Chondrocyte (in vitro differentiated cells): Measurements from ENCODE around the gene PCYT2. TPM values are rescaled to one million over a fixed set of nuclear protein-coding genes. Genes with fewer than 3 reads are reported as not detected.

Experiments used
- DNase-seq: peaks from one replicate; pipeline ENCODE4 v3.0.0; 2021; ENCODE audit warnings: mixed read lengths, low spot score
- H3K27ac Mint-ChIP-seq: one replicate; pipeline ENCODE4 v1.8.0; 2021; ENCODE audit warnings: mild to moderate bottlenecking, moderate library complexity, mixed read lengths; ENCODE audit not compliant: unreplicated experiment
- H3K27me3 Mint-ChIP-seq: 2 replicates; pipeline ENCODE4 v1.8.0; 2021; ENCODE audit warnings: low read depth, mixed read lengths
- H3K36me3 Mint-ChIP-seq: 2 replicates; pipeline ENCODE4 v1.8.0; 2021; ENCODE audit warnings: low read depth, mixed read lengths
- H3K4me1 Mint-ChIP-seq: 2 replicates; pipeline ENCODE4 v1.8.0; 2021; ENCODE audit warnings: low read depth, mild to moderate bottlenecking, mixed read lengths
- H3K4me3 Mint-ChIP-seq: one replicate; pipeline ENCODE4 v1.8.0; 2021; ENCODE audit warnings: mild to moderate bottlenecking, moderate library complexity, mixed read lengths; ENCODE audit not compliant: unreplicated experiment
- H3K9me3 Mint-ChIP-seq: 2 replicates; pipeline ENCODE4 v1.8.0; 2021; ENCODE audit warnings: low read depth, mixed read lengths
- CTCF ChIP-seq: fragments of 200-600 bp; sonication (generic); IDR thresholded peaks from 2 replicates; pipeline ENCODE4 v1.5.0; 2021; ENCODE audit warnings: antibody characterized with exemption, mild to moderate bottlenecking, moderate library complexity
- total RNA-seq: library from RNA; stranded (reverse); gene quantifications from 3 replicates; pipeline ENCODE4 v1.2.1, GENCODE V29; 2021

The PCYT2 gene
- total RNA-seq, 1 donor from 2014 or later: 28.8 TPM

GRCh38 chr17:81912441-81913309 is 1.5 kb upstream of the PCYT2 start:
- no peaks in the 10 kb centered on the region for H3K27me3 Mint-ChIP-seq
- no peaks in the 10 kb centered on the region for H3K9me3 Mint-ChIP-seq
- H3K4me3 Mint-ChIP-seq: no peak overlapping the region
- DNase-seq: no peak
- H3K27ac Mint-ChIP-seq: no peak overlapping the region
- peaks cover 26% of the 10 kb centered on the region for H3K4me1 Mint-ChIP-seq
- no peak for TF ChIP-seq CTCF
- H3K36me3 Mint-ChIP-seq: peaks cover 11% of the 10 kb centered on the region

- Mint-ChIP-seq H3K4me3 (no peak overlapping the region), H3K9me3 (no peaks in the 10 kb centered on the region), H3K36me3 (peaks cover 11% of the 10 kb centered on the region), H3K4me1 (peaks cover 21% of the 10 kb centered on the region), H3K27me3 (no peaks in the 10 kb centered on the region), H3K27ac (peak overlapping the region; percentile 36)
- TF ChIP-seq CTCF: no peak
- DNase-seq: no peak
These were observed 770 bp upstream of the PCYT2 start for GRCh38 chr17:81911969-81912368.

GRCh38 chr17:81910840-81911276 is 341 bp downstream of the PCYT2 start:
- Mint-ChIP-seq H3K36me3 (peaks cover 13% of the 10 kb centered on the region), H3K27me3 (no peaks in the 10 kb centered on the region), H3K9me3 (no peaks in the 10 kb centered on the region), H3K4me1 (peaks cover 11% of the 10 kb centered on the region), H3K27ac (peak overlapping the region; percentile 54), H3K4me3 (peak overlapping the region; percentile 77)
- DNase-seq: no peak
- no peak for TF ChIP-seq CTCF

GRCh38 chr17:81909966-81910839 is 996 bp downstream of the PCYT2 start:
- Mint-ChIP-seq H3K27ac (peak overlapping the region; percentile 54), H3K36me3 (peaks cover 11% of the 10 kb centered on the region), H3K9me3 (no peaks in the 10 kb centered on the region), H3K4me1 (peaks cover 10% of the 10 kb centered on the region), H3K4me3 (peak overlapping the region; percentile 77), H3K27me3 (no peaks in the 10 kb centered on the region)
- TF ChIP-seq CTCF: no peak
- DNase-seq: no peak

GRCh38 chr17:81909231-81909630 is 2.0 kb downstream of the PCYT2 start:
- H3K4me1 Mint-ChIP-seq: peaks cover 10% of the 10 kb centered on the region
- no peak for DNase-seq
- H3K9me3 Mint-ChIP-seq: no peaks in the 10 kb centered on the region
- H3K36me3 Mint-ChIP-seq: peaks cover 9% of the 10 kb centered on the region
- TF ChIP-seq CTCF: no peak
- no peak overlapping the region for H3K4me3 Mint-ChIP-seq
- no peaks in the 10 kb centered on the region for H3K27me3 Mint-ChIP-seq
- H3K27ac Mint-ChIP-seq: no peak overlapping the region
